Breast epithelium (tissue), 4 donors: ENCODE measurements around the gene NDC80. TPM values are rescaled to one million over a fixed set of nuclear protein-coding genes. Genes with fewer than 3 reads are reported as not detected.
"Not testable (repeated sequence)": the region's sequence is repeated elsewhere in the genome, so short reads cannot be mapped to it uniquely, and the experiment has no call there.

Experiments used
- DNase-seq, 2 donors: peaks; one replicate each; pipeline ENCODE4 v3.0.0-alpha.2; 2019; ENCODE audit warnings: low spot score in 2 of 2
- H3K27ac ChIP-seq, 2 donors: fragments of 200-600 bp; sonication (generic) in 1 of 2; one replicate each; pipeline ENCODE4 v1.5.1; 2016 to 2019; ENCODE audit warnings: mild to moderate bottlenecking in 1 of 2
- H3K27me3 ChIP-seq, 2 donors: fragments of 200-600 bp; sonication (generic) in 1 of 2; one replicate each; pipeline versions ENCODE4 v1.5.1 to v1.6.0; 2017 to 2019; ENCODE audit warnings: control low read depth in 1 of 2, mild to moderate bottlenecking in 1 of 2
- H3K36me3 ChIP-seq: fragments of 200-600 bp; one replicate; pipeline ENCODE4 v1.5.1; 2019
- H3K4me1 ChIP-seq, 2 donors: fragments of 200-600 bp; sonication (generic); one replicate each; pipeline ENCODE4 v1.5.1; 2016 to 2019; ENCODE audit warnings: control low read depth in 1 of 2
- H3K4me3 ChIP-seq, 3 donors: fragments of 200-600 bp; sonication (generic); 1 replicate in 2 of 3; 2 replicates in 1 of 3; pipeline ENCODE4 v1.5.1; 2016 to 2019; ENCODE audit warnings: mild to moderate bottlenecking in 3 of 3, moderate library complexity in 2 of 3
- H3K9me3 ChIP-seq, 2 donors: fragments of 200-600 bp; sonication (generic) in 1 of 2; one replicate each; pipeline ENCODE4 v1.5.1; 2016 to 2019; ENCODE audit warnings: control low read depth in 1 of 2
- POLR2A ChIP-seq: fragments of 450-650 bp; IDR thresholded peaks from one replicate; pipeline ENCODE4 v1.6.1; 2016; ENCODE audit warnings: antibody characterized with exemption, mild to moderate bottlenecking, moderate library complexity
- POLR2AphosphoS5 ChIP-seq, 3 donors: sonication (generic); formaldehyde crosslinking; IDR thresholded peaks; one replicate each; pipeline ENCODE4 v1.6.1; 2017; ENCODE audit warnings: antibody characterized with exemption in 3 of 3
- intact Hi-C: fragments of 100-400 bp; cut with DNase I; formaldehyde crosslinking; loops from one replicate; pipeline ENCODE4 v1.15.1; 2023; ENCODE audit warnings: low total_unique reads
- total RNA-seq, 3 donors: library from RNA; depleted of rRNA; stranded (reverse); fragments of >200 nt; gene quantifications; one replicate each; pipeline ENCODE4 v1.1.0, GENCODE V29; 2016
- TF ChIP-seq, protein P1 (sequence below), 3 donors: fragments of 450-650 bp; IDR thresholded peaks; one replicate each; pipeline ENCODE4 v1.5.1; 2016 to 2017; ENCODE audit warnings: antibody characterized with exemption in 3 of 3, mild to moderate bottlenecking in 3 of 3, moderate library complexity in 3 of 3

NDC80 gene
- under 1 TPM; 0.44 to 0.98 (median 0.96) TPM for total RNA-seq

DNA sequence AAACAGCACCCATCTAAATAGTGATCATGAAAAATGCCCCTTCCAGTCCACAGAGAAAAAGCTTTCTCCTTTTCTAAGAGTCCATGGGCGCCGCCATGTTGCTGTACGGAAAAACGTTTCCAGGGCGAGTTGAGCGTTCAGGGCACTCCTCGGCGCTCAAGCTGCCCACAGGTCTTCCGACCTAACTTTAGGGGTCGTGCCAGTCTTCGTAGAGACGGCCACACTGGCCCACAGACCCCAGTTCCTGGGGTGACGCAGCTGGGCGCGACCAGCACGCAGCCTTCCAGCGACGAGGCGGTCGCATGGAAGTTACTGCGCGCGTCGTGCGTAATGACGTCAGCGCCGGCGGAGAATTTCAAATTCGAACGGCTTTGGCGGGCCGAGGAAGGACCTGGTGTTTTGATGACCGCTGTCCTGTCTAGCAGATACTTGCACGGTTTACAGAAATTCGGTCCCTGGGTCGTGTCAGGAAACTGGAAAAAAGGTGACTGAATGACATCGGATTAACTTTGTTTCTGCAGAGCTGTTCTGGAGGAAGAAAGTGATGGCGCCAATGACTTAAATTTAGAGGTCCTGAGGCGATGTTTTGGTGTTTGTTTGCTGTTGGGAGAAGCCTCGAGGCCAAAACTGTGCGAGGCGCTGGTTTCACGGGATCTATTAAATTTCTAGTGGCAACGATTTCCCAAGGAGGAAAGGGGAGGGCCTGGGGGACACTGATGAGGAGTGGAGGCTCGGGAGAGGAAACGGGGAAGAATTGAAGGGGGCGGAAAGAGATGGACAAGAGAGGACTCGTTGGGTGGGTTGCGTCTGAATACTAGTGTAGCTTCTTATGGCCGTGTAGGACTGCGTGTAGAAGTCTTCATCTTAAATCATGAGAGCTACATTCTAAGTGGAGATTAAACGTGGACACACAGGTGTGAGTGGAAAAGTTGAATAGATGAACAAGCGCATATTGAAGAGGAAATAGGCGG, at the start of gene NDC80, which contains the start of gene METTL4:
NDC80 (plus strand) TSS at position 358 of the 971 bp plus-strand sequence. CDS start 1,429 bp downstream, outside the sequence.
METTL4 (minus strand) TSS at position 306 of the 971 bp plus-strand sequence. CDS start 4,289 bp downstream, outside the sequence.
- Histone ChIP-seq H3K9me3 (no peaks in the 10 kb centered on the region), H3K27ac (peak within 1 kb of the TSS; percentile 97 to 98), H3K4me1 (peaks cover 0 to 15% of the 10 kb centered on the region in 2 donors), H3K36me3 (no peaks in the 10 kb centered on the region), H3K4me3 (peak within 1 kb of the TSS; percentile 58 to 77 (median 64)), H3K27me3 (no peaks in the 10 kb centered on the region)
- peak; percentile 66 to 77 for DNase-seq
- TF ChIP-seq POLR2AphosphoS5 (IDR thresholded peaks at IDR 0.05) = peak; percentile 86 to 94 (median 87)
- TF ChIP-seq, protein P1, sequence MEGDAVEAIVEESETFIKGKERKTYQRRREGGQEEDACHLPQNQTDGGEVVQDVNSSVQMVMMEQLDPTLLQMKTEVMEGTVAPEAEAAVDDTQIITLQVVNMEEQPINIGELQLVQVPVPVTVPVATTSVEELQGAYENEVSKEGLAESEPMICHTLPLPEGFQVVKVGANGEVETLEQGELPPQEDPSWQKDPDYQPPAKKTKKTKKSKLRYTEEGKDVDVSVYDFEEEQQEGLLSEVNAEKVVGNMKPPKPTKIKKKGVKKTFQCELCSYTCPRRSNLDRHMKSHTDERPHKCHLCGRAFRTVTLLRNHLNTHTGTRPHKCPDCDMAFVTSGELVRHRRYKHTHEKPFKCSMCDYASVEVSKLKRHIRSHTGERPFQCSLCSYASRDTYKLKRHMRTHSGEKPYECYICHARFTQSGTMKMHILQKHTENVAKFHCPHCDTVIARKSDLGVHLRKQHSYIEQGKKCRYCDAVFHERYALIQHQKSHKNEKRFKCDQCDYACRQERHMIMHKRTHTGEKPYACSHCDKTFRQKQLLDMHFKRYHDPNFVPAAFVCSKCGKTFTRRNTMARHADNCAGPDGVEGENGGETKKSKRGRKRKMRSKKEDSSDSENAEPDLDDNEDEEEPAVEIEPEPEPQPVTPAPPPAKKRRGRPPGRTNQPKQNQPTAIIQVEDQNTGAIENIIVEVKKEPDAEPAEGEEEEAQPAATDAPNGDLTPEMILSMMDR (IDR thresholded peaks at IDR 0.05) = no peak
- intact Hi-C loops = no loop called here

DNA sequence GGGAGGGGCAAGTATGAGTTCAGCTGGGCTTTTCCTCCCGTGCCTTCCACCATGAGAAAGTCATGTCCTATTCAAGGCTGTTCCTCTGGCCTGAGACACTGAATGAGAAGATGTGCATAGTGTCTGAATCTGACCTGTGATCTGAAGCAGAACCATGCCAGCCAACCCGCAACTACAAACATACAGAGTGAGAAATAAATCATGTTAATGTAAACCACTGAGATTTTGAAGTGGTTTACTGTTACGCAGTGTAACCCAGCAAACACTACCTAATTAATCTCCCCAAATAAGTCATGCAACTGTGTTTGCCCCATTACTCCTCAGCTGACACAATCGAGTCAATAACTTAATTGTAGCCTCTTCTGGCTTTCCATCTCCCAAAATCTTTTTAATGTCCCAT, 49.2 kb upstream of the NDC80 start:
- DNase-seq = no peak
- intact Hi-C loops = no loop called here
- no peaks in the 10 kb centered on the region for H3K9me3 ChIP-seq
- H3K27me3 ChIP-seq = no peaks in the 10 kb centered on the region
- TF ChIP-seq, protein P1 (IDR thresholded peaks at IDR 0.05) = no peak
- TF ChIP-seq POLR2AphosphoS5 (IDR thresholded peaks at IDR 0.05) = no peak
- TF ChIP-seq POLR2A = no peak
- no peak overlapping the region for H3K4me3 ChIP-seq
- H3K27ac ChIP-seq = no peak overlapping the region
- no peaks in the 10 kb centered on the region for H3K36me3 ChIP-seq
- no peaks in the 10 kb centered on the region for H3K4me1 ChIP-seq

DNA sequence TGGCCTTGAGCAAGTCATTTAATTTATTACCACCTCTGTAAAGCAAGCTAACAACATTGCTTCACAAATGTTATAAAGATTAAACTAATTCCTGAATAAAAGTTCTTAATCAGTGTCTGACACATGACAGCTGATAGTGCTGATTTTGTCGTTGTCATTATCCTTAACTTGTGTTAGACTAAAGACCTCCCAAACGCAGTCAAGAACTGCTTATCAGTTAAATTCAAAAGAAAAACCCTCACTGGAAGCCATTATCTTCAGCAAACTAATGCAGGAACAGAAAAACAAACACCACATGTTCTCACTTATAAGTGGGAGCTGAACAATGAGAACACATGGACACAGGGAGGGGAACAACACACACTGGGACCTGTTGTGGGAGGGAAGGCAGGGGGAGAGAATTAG, 46.6 kb upstream of the NDC80 start:
- intact Hi-C loops, H3K4me1 ChIP-seq, H3K4me3 ChIP-seq, H3K9me3 ChIP-seq, H3K27ac ChIP-seq, H3K27me3 ChIP-seq, DNase-seq, H3K36me3 ChIP-seq: not testable (repeated sequence)

DNA sequence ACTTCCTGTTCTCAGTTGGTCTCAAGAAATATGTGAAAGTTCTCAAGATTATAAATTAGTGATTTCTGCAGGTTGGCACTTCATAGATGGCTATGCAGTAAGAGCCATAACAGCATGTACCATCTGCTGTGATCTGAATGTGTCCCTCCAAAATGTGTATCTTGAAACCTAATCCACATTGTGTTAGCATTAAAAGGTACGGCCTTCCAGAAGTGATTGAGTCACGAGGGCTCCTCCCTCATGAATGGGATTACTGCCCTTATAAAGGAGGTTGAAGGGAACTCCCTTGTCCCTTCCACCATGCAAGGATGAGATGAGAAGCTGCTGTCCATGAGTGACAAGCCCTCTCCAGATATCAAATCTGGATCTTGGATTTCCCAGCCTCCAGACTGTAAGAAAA, 45.0 kb upstream of the NDC80 start:
- H3K36me3 ChIP-seq = no peaks in the 10 kb centered on the region

DNA sequence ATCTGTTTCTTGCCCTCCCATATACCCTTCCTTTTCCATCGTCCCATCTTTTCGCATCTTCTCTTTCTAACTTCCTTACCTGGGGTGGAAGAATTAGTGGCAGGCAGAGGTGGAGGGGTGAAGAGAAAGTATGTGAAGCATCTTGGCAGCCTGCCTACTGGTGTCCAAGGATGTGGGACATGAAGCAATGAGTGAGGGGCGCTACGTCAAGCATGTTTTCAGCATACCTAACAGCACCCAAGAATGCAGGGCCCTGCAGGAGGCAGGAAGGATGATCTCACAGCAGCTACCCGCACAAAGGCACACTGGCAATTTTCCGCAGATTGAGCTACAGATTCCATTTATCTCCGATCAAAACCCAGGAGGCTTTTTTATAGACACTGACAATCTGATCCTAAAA, 42.2 kb upstream of the NDC80 start:
- intact Hi-C loops = no loop called here
- no peak for DNase-seq
- H3K36me3 ChIP-seq = no peaks in the 10 kb centered on the region
- no peaks in the 10 kb centered on the region for H3K27me3 ChIP-seq
- no peak overlapping the region for H3K27ac ChIP-seq
- H3K9me3 ChIP-seq = no peaks in the 10 kb centered on the region
- H3K4me3 ChIP-seq = no peak overlapping the region
- no peaks in the 10 kb centered on the region for H3K4me1 ChIP-seq
- TF ChIP-seq POLR2AphosphoS5 (IDR thresholded peaks at IDR 0.05) = no peak

More for the DNA sequence above, 45.0 kb upstream of the NDC80 start:
- H3K27ac ChIP-seq = no peak overlapping the region
- DNase-seq = no peak
- H3K4me1 ChIP-seq = no peaks in the 10 kb centered on the region
- H3K4me3 ChIP-seq = no peak overlapping the region
- TF ChIP-seq POLR2A = no peak
- TF ChIP-seq POLR2AphosphoS5 (IDR thresholded peaks at IDR 0.05) = no peak
- intact Hi-C loops = no loop called here
- no peaks in the 10 kb centered on the region for H3K27me3 ChIP-seq
- no peaks in the 10 kb centered on the region for H3K9me3 ChIP-seq

DNA sequence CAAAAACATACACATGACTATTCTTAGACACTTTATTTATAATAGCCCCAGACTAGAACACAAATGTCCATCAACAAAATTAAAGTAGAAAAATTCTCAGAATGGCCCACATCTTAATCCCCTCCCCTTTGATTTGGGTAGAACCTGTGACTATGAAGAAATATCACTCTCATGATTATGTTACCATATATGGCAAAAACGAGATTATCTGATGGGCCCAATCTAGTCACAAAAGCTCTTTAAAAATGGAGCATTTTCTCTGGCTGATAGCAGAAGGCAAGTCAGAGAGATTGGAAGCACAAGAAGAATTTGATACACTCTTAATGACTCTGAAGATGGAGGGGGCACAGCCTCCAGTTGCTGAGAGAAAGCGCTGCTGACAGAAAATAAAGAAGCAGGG, 39.6 kb upstream of the NDC80 start:
- Histone ChIP-seq H3K36me3 (no peaks in the 10 kb centered on the region), H3K27me3 (no peaks in the 10 kb centered on the region), H3K9me3 (no peaks in the 10 kb centered on the region), H3K4me3 (no peak overlapping the region), H3K4me1 (no peaks in the 10 kb centered on the region), H3K27ac (no peak overlapping the region)
- TF ChIP-seq, protein P1 (IDR thresholded peaks at IDR 0.05) = no peak
- TF ChIP-seq POLR2A (no peak), POLR2AphosphoS5 (IDR thresholded peaks at IDR 0.05) (no peak)
- intact Hi-C loops = no loop called here
- no peak for DNase-seq
